SK-N-SH (cell line): ENCODE results near the gene JAM2. TPM values are rescaled to one million over a fixed set of nuclear protein-coding genes. Genes with fewer than 3 reads are reported as not detected.

Experiments used
- CTCF ChIA-PET: fragments of 300-600, 350-600 bp; formaldehyde crosslinking; extraction: SDS; loops from one replicate; lab custom pipeline; 2021; lab: Yijun Ruan, JAX
- POLR2A ChIA-PET: fragments of 350-600 bp; sonication (Branson Sonifier 250); formaldehyde crosslinking; extraction: SDS; loops from one replicate; lab custom pipeline; 2020; ENCODE audit warnings: antibody characterized with exemption, inconsistent platforms; lab: Yijun Ruan, JAX
- DNase-seq: peaks from one replicate; pipeline ENCODE4 v3.0.0; 2012
- H2AFZ ChIP-seq: fragments of 200-600 bp; sonication (generic); 2 replicates; pipeline ENCODE4 v1.8.1; 2016; ENCODE audit warnings: antibody characterized with exemption, mild to moderate bottlenecking, low read depth
- H3F3A ChIP-seq: fragments of 200-600 bp; sonication (generic); replicated peaks from 2 replicates; pipeline ENCODE3; 2016; ENCODE audit warnings: antibody characterized with exemption, mild to moderate bottlenecking; ENCODE audit not compliant: insufficient read depth
- H3K27ac ChIP-seq, 2 experiments: fragments of 200-500 bp in 1 of 2; fragments of 200-600 bp in 1 of 2; sonication (Bioruptor generic) in 1 of 2; sonication (generic), shearing (Covaris generic) in 1 of 2; 2 replicates each; pipeline versions ENCODE4 v1.5.1 to v1.6.1; 2014 to 2016; ENCODE audit warnings: low read depth in 2 of 2, inconsistent platforms in 1 of 2, low read length in 1 of 2, mild to moderate bottlenecking in 1 of 2, mixed read lengths in 1 of 2
- H3K27me3 ChIP-seq: fragments of 200-600 bp; sonication (generic), shearing (Covaris generic); 2 replicates; pipeline ENCODE4 v1.6.1; 2016; ENCODE audit warnings: mixed run types; ENCODE audit not compliant: insufficient read depth
- H3K36me3 ChIP-seq, 2 experiments: fragments of 200-500 bp in 1 of 2; fragments of 200-600 bp in 1 of 2; sonication (Bioruptor generic) in 1 of 2; sonication (generic) in 1 of 2; replicated peaks in 1 of 2; 2 replicates each; pipeline versions ENCODE3 to v1.5.1; 2014 to 2016; ENCODE audit warnings: low read length in 1 of 2, mild to moderate bottlenecking in 1 of 2; ENCODE audit not compliant: insufficient read depth in 2 of 2, control insufficient read depth in 1 of 2
- H3K4me1 ChIP-seq, 2 experiments: fragments of 200-500 bp in 1 of 2; fragments of 200-600 bp in 1 of 2; sonication (Bioruptor generic) in 1 of 2; sonication (generic), shearing (Covaris generic) in 1 of 2; 2 replicates each; pipeline versions ENCODE4 v1.5.1 to v1.6.1; 2014 to 2016; ENCODE audit warnings: low read depth in 1 of 2, low read length in 1 of 2, mixed run types in 1 of 2; ENCODE audit not compliant: insufficient read depth in 2 of 2, control insufficient read depth in 1 of 2
- H3K4me2 ChIP-seq: fragments of 200-600 bp; sonication (generic), shearing (Covaris generic); 2 replicates; pipeline ENCODE4 v1.6.1; 2017; ENCODE audit warnings: mixed run types
- H3K4me3 ChIP-seq, 2 experiments: fragments of 200-500 bp in 1 of 2; fragments of 200-600 bp in 1 of 2; sonication (Bioruptor generic) in 1 of 2; sonication (generic), shearing (Covaris generic) in 1 of 2; 2 replicates each; pipeline versions ENCODE4 v1.5.1 to v1.8.1; 2014 to 2016; ENCODE audit warnings: low read depth in 2 of 2, inconsistent platforms in 1 of 2, low read length in 1 of 2, mild to moderate bottlenecking in 1 of 2, mixed read lengths in 1 of 2, moderate library complexity in 1 of 2
- H3K79me2 ChIP-seq: fragments of 200-600 bp; sonication (generic); 2 replicates; pipeline ENCODE4 v1.8.1; 2017; ENCODE audit warnings: mild to moderate bottlenecking; ENCODE audit not compliant: insufficient read depth
- H3K9ac ChIP-seq: fragments of 200-600 bp; sonication (generic); 2 replicates; pipeline ENCODE4 v1.6.1; 2017; ENCODE audit warnings: mixed run types
- H3K9me2 ChIP-seq: fragments of 200-600 bp; sonication (generic); 2 replicates; pipeline ENCODE4 v1.6.1; 2017; ENCODE audit warnings: mixed run types
- H3K9me3 ChIP-seq: fragments of 200-600 bp; sonication (generic); 2 replicates; pipeline ENCODE4 v1.6.1; 2017; ENCODE audit warnings: mixed run types, mild to moderate bottlenecking, moderate library complexity
- H4K20me1 ChIP-seq: fragments of 200-600 bp; sonication (generic); 2 replicates; pipeline ENCODE4 v1.6.1; 2017; ENCODE audit warnings: mild to moderate bottlenecking, mixed run types; ENCODE audit not compliant: insufficient read depth
- CHD2 ChIP-seq: fragments of 150-350 bp; IDR thresholded peaks from 2 replicates; pipeline ENCODE4 v1.6.1; 2018; ENCODE audit warnings: low read length; ENCODE audit not compliant: partially characterized antibody
- ELF1 ChIP-seq: IDR thresholded peaks from 2 replicates; pipeline ENCODE4 v1.4.0; 2012
- EP300 ChIP-seq, 2 experiments: IDR thresholded peaks; 2 replicates each; pipeline versions ENCODE4 v1.4.0 to v1.6.1; 2012; ENCODE audit warnings: borderline replicate concordance in 1 of 2, low read depth in 1 of 2, low read length in 1 of 2
- EZH2phosphoT487 ChIP-seq: fragments of 200-600 bp; sonication (generic); IDR thresholded peaks from 2 replicates; pipeline ENCODE4 v1.6.1; 2017; ENCODE audit warnings: low read depth, mixed run types, mild to moderate bottlenecking, antibody characterized with exemption, moderate library complexity, borderline replicate concordance
- FOXJ3 ChIP-seq: sonication (generic); formaldehyde crosslinking; IDR thresholded peaks from 2 replicates; pipeline ENCODE4 v1.5.1; 2020; ENCODE audit warnings: mild to moderate bottlenecking, missing genetic modification reagents
- FOXM1 ChIP-seq: IDR thresholded peaks from 2 replicates; pipeline ENCODE4 v1.4.0; 2012; ENCODE audit warnings: low read depth, mild to moderate bottlenecking
- GATA2 ChIP-seq: sonication (generic); formaldehyde crosslinking; IDR thresholded peaks from 2 replicates; pipeline ENCODE4 v1.5.0; 2020; ENCODE audit warnings: mild to moderate bottlenecking, missing genetic modification reagents
- IRF3 ChIP-seq: fragments of 150-350 bp; IDR thresholded peaks from 2 replicates; pipeline ENCODE4 v1.6.1; 2016; ENCODE audit warnings: mild to moderate bottlenecking, low read depth, low read length
- JUND ChIP-seq: IDR thresholded peaks from 2 replicates; pipeline ENCODE4 v1.4.0; 2012
- MXI1 ChIP-seq: IDR thresholded peaks from 2 replicates; pipeline ENCODE4 v1.6.1; 2012; ENCODE audit warnings: mild to moderate bottlenecking, low read depth, low read length, improper control_type of control experiment
- NRF1 ChIP-seq: IDR thresholded peaks from 2 replicates; pipeline ENCODE4 v1.6.1; 2012; ENCODE audit warnings: low read depth, mild to moderate bottlenecking, low read length
- PBX3 ChIP-seq: IDR thresholded peaks from 2 replicates; pipeline ENCODE4; 2012
- POLR2AphosphoS5 ChIP-seq: IDR thresholded peaks from 2 replicates; pipeline ENCODE4 v1.6.1; 2012; ENCODE audit warnings: low read depth, low read length
- RAD21 ChIP-seq: IDR thresholded peaks from 2 replicates; pipeline ENCODE4 v1.6.1; 2012; ENCODE audit warnings: mild to moderate bottlenecking, low read length
- RCOR1 ChIP-seq: fragments of 150-350 bp; IDR thresholded peaks from 2 replicates; pipeline ENCODE4 v1.6.1; 2017; ENCODE audit warnings: antibody characterized with exemption, low read length
- REST ChIP-seq: IDR thresholded peaks from 2 replicates; pipeline ENCODE4 v1.6.1; 2012; ENCODE audit warnings: mild to moderate bottlenecking, low read depth, low read length, moderate library complexity
- RFX5 ChIP-seq: IDR thresholded peaks from 2 replicates; pipeline ENCODE4 v1.6.1; 2012; ENCODE audit warnings: mild to moderate bottlenecking, improper control_type of control experiment, low read length
- RXRA ChIP-seq: IDR thresholded peaks from 2 replicates; pipeline ENCODE4 v1.4.0; 2012; ENCODE audit warnings: low read depth, mild to moderate bottlenecking, borderline replicate concordance
- SMC3 ChIP-seq: IDR thresholded peaks from 2 replicates; pipeline ENCODE4 v1.6.1; 2012; ENCODE audit warnings: low read depth, low read length, improper control_type of control experiment
- TCF12 ChIP-seq: IDR thresholded peaks from 2 replicates; pipeline ENCODE4 v1.4.0; 2012
- TEAD4 ChIP-seq: IDR thresholded peaks from 2 replicates; pipeline ENCODE4 v1.4.0; 2012; ENCODE audit warnings: mild to moderate bottlenecking, borderline replicate concordance; ENCODE audit not compliant: insufficient read depth
- USF1 ChIP-seq: IDR thresholded peaks from 2 replicates; pipeline ENCODE4 v1.4.0; 2012; ENCODE audit warnings: low read depth, borderline replicate concordance
- YY1 ChIP-seq: IDR thresholded peaks from 2 replicates; pipeline ENCODE4 v1.4.0; 2012; ENCODE audit warnings: low read depth, mild to moderate bottlenecking
- WGBS: methylation state at CpG from one replicate; pipeline ENCODE4 v1.1.6; 2017; ENCODE audit warnings: low lambda C conversion rate; 5-methylcytosine and 5-hydroxymethylcytosine counted together
- polyA plus RNA-seq, 3 experiments: library from polyadenylated mRNA; depleted of rRNA; stranded (reverse); fragments of >200 nt; gene quantifications; 2 replicates each; pipeline ENCODE4 v1.2.3, GENCODE V29; 2012

The JAM2 gene
- polyA plus RNA-seq, 1 of the 3 experiments (the other 2 are of a cell fraction), result 8.3 TPM

- Histone ChIP-seq H3F3A (peaks cover 5% of the 10 kb centered on the region), H3K9me2 (no peaks in the 10 kb centered on the region), H3K79me2 (no peaks in the 10 kb centered on the region), H3K9ac (no peak overlapping the region), H3K4me2 (no peak overlapping the region), H3K9me3 (no peaks in the 10 kb centered on the region), H3K4me1 (no peaks in the 10 kb centered on the region), H3K27ac (no peak overlapping the region), H2AFZ (no peak overlapping the region), H4K20me1 (no peaks in the 10 kb centered on the region), H3K4me3 (no peak overlapping the region), H3K27me3 (no peaks in the 10 kb centered on the region), H3K36me3 (no peaks in the 10 kb centered on the region)
- CTCF ChIA-PET, result no interaction called here
- TF ChIP-seq TCF12 (no peak), EZH2phosphoT487 (no peak), TEAD4 (no peak), NRF1 (no peak), IRF3 (no peak), FOXM1 (no peak), USF1 (no peak), JUND (no peak), SMC3 (no peak), PBX3 (no peak), POLR2AphosphoS5 (no peak), RCOR1 (no peak), YY1 (no peak), RFX5 (no peak), RAD21 (no peak), MXI1 (no peak), GATA2 (CRISPR knock-in tag) (no peak), CHD2 (no peak)
- DNase-seq, result no peak
- POLR2A ChIA-PET, result no interaction called here
- WGBS, result 88% methylated on average over 2 of the region's 2 CpGs
These were observed 18.1 kb downstream of the JAM2 start for GRCh38 chr21:25657140-25657539.

GRCh38 chr21:25658427-25659035, 19.5 kb downstream of the JAM2 start:
- no peaks in the 10 kb centered on the region for H3K27me3 ChIP-seq
- no peak for DNase-seq
- H3K4me2 ChIP-seq, result no peak overlapping the region
- no peaks in the 10 kb centered on the region for H3K36me3 ChIP-seq
- ChIA-PET CTCF (interaction anchor here (3.1 kb wide), 1 partner anchor 50 kb away, joined by 13 read pairs; no protein-coding TSS in a partner anchor), POLR2A (no interaction called here)
- no peak overlapping the region for H3K27ac ChIP-seq
- no peaks in the 10 kb centered on the region for H3K4me1 ChIP-seq
- 81% methylated on average over 1 of the region's 1 CpG for WGBS
- H3K9ac ChIP-seq, result no peak overlapping the region
- H2AFZ ChIP-seq, result no peak overlapping the region
- no peak overlapping the region for H3K4me3 ChIP-seq
- H3K9me3 ChIP-seq, result no peaks in the 10 kb centered on the region
- H4K20me1 ChIP-seq, result no peaks in the 10 kb centered on the region
- no peaks in the 10 kb centered on the region for H3K9me2 ChIP-seq
- peaks cover 5% of the 10 kb centered on the region for H3F3A ChIP-seq
- no peaks in the 10 kb centered on the region for H3K79me2 ChIP-seq
- TF ChIP-seq TCF12 (no peak), NRF1 (no peak), MXI1 (no peak), REST (no peak), ELF1 (no peak), PBX3 (no peak), FOXJ3 (CRISPR knock-in tag) (no peak), EP300 (IDR thresholded peaks at IDR 0.05; ENCODE audit: borderline replicate concordance in 1 of 2, low read depth in 1 of 2, low read length in 1 of 2) (no peak), RXRA (no peak)
